ENCODE results near the gene CNGA3.

GRCh38 chr2:98393354-98393753 lies 47.1 kb downstream of the CNGA3 start:
- TF ChIP-seq CTCF (conservative IDR thresholded peaks at IDR 0.05 in 1 of 2, IDR thresholded peaks at IDR 0.05 in 1 of 2; ENCODE audit: extremely low read depth in 1 of 2, insufficient read depth in 1 of 2, low read depth in 1 of 2, low read length in 2 of 2) (no peak), EZH2 (IDR thresholded peaks at IDR 0.05; ENCODE audit: borderline replicate concordance, low read length) (no peak)

All from mammary epithelial cell (primary cell).